HG02763 (cell line): Measurements from ENCODE around the gene GPRC5C.
"Not testable (repeated sequence)": the region's sequence is repeated elsewhere in the genome, so short reads cannot be mapped to it uniquely, and the experiment has no call there.

Source experiments
- ATAC-seq: cut with Tn5 transposase; IDR thresholded peaks from one replicate; pipeline ENCODE4 v1.9.1; 2021; ENCODE audit warnings: mild to moderate bottlenecking, moderate library complexity; ENCODE audit not compliant: unreplicated experiment

Gene GPRC5C

GRCh38 chr17:74467221-74467951 lies 35.5 kb downstream of the GPRC5C start:
- ATAC-seq = peak; percentile 65

DNA sequence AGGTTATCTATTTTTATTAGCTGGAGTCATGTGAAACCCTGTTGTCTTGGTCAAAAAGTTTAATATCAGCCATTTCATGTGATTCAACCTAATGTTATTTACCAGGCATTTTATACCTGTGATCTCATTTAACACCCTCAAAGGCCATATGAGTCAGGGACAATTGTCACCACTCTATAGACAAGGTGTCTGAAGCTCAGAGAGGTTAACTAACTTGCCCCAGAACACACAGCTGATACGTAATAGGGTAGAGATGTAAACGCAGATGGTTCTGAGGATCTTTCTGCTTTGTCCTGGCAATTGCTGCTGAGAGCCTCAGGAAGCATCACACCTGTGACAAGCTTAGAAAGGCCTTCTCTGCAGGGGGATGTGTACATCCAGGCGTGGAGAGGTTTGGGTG lies 39.5 kb downstream of the GPRC5C start:
- ATAC-seq = no peak

DNA sequence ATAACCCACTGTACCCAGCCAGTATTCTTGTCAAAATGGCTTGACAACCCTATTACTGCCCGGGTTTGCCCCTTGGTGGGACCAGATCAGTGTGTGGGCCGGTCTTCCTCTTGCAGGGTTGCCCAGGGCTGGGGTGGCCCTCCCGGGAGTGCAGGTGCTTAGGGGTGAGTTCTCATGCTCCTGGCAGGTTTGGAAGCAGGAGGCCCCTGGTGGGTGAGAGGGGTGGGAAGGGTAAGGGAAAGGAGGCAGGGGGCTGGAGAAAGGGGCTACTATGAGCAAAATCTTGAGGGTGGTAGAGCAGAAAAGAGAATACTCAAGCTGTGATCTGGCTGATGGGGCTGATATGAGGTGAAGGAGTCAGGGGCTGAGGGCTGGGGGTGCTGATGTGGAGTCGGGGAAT lies 41.0 kb downstream of the GPRC5C start:
- ATAC-seq = no peak

DNA sequence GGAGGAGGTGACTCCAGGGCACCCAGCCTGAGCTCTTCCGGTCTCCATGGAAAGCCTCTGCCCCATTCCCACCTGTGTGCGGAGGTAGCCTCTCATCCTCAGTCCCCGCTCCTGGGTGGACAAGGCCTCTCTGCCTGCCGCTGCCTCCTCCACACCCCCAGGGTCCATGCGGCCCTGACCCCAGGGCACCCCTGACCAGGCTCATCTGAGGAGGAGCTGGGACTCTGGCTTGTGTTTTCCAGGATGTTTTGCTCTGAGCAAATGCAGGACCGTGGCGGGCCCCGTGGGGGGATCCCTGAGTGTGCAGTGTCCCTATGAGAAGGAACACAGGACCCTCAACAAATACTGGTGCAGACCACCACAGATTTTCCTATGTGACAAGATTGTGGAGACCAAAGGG lies 41.4 kb downstream of the GPRC5C start:
- ATAC-seq = no peak

GRCh38 chr17:74474043-74474792 lies 42.3 kb downstream of the GPRC5C start:
- no peak for ATAC-seq

- ATAC-seq = no peak
These were observed 43.3 kb downstream of the GPRC5C start for GRCh38 chr17:74475189-74475588.

DNA sequence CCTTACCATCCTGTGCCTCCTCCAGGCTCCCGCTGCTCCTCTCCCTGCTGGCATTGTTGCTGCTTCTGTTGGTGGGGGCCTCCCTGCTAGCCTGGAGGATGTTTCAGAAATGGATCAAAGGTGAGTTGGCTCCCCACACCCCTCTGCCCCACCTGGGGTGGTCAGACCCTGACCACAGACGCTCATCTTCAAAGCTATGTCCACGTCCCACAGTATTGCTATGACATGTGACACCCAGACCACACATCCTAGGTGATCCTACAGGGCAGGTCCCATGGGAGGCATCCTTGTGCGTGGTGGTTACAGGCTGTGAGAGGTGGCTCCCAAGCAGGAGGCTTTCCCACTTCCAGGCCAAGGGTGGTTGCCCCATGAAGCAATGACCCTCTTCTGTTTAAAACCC lies 45.5 kb downstream of the GPRC5C start:
- ATAC-seq = no peak

DNA sequence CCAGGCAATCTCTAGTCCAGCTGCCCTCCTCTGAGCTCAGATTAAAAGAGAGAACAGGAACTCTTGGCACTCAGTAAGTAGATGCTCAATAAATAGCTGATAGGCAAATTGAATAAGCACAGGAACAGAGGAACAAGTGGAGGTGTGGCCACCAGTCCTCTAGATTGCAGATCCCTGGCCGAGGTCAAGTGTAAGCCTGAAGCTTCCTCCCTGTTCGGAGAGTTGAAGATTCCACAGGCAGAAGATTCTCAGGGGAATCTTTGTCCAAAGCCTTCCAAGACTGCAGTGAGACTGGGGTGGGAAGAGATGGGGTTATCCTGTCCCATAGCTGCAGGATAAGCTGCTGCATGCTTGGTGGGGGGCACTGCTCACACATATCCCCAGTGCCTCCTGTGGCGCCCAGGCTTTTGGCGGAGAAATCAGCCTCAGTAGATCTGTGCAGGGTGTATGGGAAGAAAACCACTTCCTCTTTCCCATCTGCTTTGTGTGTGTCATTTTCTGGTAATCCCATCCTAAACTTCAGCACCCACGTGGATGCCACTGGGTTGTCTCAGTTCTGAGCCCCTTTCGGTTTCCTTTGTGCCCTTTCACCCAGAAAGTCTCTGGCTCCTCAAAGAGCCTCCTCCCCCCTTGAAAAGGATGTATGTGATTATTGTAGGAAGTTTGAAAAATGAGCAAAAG lies 46.7 kb downstream of the GPRC5C start:
- no peak for ATAC-seq

DNA sequence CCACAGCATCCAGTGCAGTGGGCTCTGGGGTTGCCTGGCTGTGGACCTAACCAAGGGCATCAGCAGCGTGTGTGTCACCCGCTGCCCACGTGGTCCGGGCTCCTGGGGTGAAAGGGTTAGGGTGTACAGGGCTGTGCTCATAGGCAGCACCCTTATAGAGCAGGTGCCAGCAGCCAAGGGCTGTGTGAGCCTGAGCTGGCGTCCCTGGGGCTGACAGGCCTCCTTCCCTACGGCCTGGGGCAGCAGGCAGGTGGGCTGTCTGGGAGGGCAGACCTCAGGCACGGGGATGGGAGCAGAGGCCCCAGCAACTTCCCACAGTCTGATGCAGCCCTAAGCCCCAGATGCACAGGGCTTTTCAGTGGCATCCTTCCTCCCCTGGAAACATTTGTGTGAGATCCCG lies 48.4 kb downstream of the GPRC5C start:
- no peak for ATAC-seq

DNA sequence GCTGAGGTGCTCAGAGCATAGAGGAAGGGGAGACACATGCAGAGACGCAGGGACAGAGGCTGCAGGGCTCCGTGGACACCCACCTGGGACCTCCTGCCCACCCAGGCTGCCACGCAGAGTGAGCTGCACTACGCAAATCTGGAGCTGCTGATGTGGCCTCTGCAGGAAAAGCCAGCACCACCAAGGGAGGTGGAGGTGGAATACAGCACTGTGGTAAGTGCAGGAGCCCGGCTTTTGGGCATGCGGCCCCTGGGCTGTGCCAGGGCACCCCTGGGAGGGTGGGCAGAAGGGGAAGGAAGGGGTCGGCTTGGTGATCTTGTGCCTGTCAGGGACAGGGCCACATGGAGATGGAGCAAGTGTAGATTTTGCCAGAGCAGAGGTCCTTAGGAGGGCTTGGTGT lies 49.7 kb downstream of the GPRC5C start:
- no peak for ATAC-seq

DNA sequence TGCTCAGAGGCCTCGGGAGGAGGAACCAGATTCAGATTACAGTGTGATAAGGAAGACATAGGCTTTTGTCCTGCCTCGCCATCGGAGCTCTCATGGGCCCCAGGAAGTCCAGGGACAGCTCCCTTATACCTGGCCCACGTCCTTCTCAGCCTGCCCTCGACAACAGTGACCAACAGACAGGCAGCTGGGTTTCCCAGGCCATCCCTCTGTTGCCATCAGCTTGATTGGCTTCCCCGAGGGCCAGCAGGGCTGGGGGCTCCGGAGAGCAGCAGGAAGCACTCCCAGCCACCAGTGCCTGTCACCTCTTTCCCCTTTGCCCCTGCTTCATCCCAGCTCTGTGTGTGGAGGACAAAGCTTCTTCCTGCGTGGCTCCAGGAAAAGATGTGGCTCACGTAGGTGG lies 52.2 kb downstream of the GPRC5C start:
- ATAC-seq = no peak

- no peak for ATAC-seq
These were observed 53.3 kb downstream of the GPRC5C start for GRCh38 chr17:74485022-74485743.

DNA sequence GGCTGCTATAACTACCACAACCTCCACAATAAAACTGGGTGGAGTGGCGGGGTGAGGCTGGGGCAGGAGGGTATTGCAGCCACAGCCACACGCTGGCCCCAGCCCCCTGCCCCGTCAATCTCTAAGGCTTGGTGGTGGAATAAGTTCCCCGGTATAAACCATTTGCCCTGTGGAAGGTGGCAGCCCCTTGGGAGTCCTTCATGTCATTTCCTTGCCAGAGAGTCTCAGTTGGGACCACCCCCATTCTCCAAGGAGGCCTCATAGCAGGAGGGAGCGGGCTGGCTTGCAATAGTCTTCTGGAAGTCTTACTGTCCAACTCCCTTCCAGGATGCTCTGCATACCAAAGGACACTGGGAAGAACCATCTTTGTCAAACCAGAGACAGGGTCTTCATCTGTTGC lies 54.0 kb downstream of the GPRC5C start:
- ATAC-seq = no peak

DNA sequence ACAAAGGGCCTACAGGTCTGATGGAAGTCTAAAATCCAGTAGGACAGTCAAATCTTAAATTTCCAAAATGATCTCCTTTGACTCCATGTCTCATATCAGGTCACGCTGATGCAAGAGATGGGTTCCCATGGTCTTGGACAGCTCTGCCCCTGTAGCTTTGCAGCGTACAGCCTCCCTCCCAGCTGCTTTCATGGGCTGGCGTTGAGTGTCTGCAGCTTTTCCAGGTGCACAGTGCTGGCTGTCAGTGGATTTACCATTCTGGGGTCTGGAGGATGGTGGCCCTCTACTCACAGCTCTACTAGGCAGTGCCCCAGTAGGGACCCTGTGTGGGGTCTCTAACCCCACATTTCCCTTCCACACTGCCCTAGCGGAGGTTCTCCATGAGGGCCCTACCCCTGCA lies 56.4 kb downstream of the GPRC5C start:
- not testable (repeated sequence) for ATAC-seq

GRCh38 chr17:74490716-74491115 lies 58.8 kb downstream of the GPRC5C start:
- no peak for ATAC-seq

GRCh38 chr17:74491626-74492025 lies 59.7 kb downstream of the GPRC5C start:
- no peak for ATAC-seq

DNA sequence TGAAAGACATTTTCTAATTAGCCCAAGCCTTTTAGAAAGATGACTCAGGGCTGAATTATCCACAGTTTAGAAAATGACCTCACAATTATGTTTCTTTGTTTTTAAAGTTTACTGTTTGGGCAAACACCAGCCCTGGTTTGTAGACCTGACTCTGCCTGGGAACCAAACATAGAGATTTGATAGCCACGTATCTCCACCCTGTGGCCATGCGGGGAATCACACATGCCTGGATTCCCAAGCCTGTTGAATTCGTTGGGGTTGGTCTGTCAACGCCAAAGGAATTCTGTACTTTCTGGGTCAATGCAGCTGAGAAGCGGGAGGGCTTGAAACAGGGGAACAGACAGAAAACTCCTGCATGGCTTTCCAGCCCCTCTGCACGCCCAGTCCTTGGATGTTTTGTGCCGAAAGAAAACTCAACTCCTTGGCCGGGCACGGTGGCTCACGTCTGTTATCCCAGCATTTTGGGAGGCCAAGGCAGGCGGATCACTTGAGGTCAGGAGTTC lies 61.5 kb downstream of the GPRC5C start:
- no peak for ATAC-seq
